SKM-1 treated with dmso at 0.1 percent for 144 hours (cell line): ENCODE results near the gene GSTT2B.
"Not testable (repeated sequence)": the region's sequence is repeated elsewhere in the genome, so short reads cannot be mapped to it uniquely, and the experiment has no call there.

Experiments used
- DNase-seq: peaks from one replicate; lab custom pipeline; 2025; ENCODE audit not compliant: unreplicated experiment; lab: John Stamatoyannopoulos, UW

GSTT2B gene

GRCh38 chr22:23986089-23986488, 25.1 kb upstream of the GSTT2B start:
- DNase-seq, result not testable (repeated sequence)

DNA sequence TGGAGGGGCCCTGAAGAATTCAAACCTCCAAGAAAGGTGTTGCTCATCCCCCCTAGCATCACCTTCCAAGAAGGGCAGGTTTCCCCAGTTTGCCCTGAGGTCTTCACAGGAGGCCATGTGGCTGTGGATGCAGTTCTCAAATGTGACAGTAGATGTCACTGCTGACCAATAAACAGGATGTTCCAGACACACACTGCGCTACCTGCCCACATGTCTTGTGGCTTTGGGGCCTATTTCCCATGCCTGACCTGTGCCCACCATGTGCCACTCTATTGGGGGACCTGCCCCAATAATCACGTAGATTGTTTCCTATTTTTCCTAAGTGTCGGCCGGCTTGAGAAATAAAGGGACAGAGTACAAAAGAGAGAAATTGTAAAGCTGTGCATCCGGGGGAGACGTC, 23.4 kb upstream of the GSTT2B start:
- no peak for DNase-seq

DNA sequence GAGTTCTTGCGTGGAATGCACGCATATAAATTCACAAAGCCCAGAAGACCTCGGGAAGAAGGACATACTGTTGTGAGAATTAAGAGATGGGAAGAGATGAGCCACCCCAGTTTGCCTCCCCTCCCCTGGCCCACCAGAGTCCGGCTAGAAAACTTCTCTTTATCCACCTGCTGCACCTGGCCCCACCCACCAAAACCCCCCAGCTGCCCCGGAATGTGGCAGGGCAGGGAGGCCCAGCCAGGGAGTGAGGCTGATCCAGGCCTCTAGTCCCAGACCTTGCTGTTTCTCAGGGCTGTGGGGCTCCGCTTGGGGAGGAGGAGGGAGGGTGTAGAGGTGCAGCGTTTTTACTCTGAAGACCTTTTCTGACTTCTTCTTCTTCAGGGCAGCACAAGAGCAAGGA, 19.6 kb upstream of the GSTT2B start:
- DNase-seq, result not testable (repeated sequence)

DNA sequence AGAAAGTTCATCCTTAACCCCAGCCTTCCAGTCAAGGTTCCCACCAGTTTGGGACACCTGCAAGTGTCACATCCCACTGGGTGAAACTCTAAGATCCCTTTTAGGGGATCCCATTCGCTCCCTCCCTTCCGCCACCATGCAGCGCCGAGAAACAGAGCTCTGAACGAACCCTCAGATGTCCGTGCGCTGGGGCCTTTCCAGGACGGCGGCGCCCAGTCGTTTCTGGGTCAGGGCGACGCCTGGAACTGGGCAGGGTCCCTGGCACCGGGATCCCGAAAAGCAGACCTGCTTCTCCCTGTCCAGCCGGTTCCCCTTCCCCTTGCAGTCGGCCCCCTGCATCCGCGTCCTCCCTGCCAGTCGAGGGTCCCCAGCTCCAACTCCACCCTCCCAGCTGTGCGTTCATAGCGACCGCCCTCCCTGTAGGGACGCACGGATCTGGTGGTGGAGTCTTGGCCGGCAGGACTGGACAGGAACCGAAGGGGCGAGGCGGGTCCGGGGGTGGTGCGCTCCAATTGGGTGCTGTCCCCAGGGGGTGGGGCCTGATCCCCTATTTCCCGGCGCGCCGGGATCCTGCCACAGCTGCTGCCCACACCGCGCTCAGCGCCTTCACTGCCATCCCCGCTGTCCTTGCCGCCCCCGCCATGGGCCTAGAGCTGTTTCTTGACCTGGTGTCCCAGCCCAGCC, 18.7 kb upstream of the GSTT2B start, which contains the start of gene GSTT2:
GSTT2 (plus strand) TSS at position 578 of the 684 bp plus-strand sequence.
- DNase-seq, result not testable (repeated sequence)

- not testable (repeated sequence) for DNase-seq
Observed at GRCh38 chr22:23977304-23977703, 16.3 kb upstream of the GSTT2B start.

DNA sequence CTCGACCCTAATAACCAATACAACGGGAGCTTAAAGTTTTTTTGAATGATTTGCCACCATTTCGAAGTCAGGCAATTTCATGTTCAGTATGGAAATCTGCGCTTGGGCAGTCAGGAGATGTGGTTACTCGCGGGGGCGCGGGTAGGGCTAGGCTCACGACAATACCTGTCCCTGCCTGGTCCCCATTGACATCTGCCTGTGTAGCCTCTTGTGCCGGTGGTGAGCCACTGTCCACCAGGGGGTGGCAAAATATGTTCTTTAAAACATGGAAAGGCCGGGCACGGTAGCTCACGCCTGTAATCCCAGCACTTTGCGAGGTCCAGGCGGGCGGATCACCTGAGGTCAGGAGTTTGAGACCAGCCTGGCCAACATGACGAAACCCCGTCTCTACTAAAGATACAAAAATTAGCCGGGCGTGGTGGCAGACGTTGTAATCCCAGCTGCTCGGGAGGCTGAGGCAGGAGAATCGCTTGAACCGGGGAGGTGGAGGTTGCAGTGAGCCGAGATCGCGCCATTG, 13.9 kb upstream of the GSTT2B start:
- not testable (repeated sequence) for DNase-seq

GRCh38 chr22:23974345-23974744, 13.3 kb upstream of the GSTT2B start, which contains the start of gene DDT:
Gene DDT (minus strand): TSS chr22:23974441. CDS start chr22:23974414, 27 bp downstream.
- not testable (repeated sequence) for DNase-seq

DNA sequence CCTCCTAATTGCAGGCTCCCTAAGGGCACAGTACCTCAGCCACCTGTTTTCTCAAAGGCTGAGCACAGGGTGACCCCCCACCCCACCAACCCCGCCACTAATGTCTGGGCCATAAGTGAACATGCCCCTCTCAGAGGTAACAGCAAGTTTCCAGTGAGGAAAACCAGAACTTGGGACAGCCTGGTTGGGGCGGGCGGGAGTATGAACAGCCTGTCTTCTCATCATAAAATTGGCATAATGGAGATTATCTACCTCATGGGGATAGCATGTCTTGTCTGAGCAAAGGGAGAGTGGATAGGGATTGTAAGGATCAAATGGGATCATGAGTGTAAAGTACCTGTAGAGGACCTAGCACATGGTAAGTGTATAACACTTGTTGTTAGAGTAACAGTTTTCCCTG, 10.9 kb upstream of the GSTT2B start:
- not testable (repeated sequence) for DNase-seq

DNA sequence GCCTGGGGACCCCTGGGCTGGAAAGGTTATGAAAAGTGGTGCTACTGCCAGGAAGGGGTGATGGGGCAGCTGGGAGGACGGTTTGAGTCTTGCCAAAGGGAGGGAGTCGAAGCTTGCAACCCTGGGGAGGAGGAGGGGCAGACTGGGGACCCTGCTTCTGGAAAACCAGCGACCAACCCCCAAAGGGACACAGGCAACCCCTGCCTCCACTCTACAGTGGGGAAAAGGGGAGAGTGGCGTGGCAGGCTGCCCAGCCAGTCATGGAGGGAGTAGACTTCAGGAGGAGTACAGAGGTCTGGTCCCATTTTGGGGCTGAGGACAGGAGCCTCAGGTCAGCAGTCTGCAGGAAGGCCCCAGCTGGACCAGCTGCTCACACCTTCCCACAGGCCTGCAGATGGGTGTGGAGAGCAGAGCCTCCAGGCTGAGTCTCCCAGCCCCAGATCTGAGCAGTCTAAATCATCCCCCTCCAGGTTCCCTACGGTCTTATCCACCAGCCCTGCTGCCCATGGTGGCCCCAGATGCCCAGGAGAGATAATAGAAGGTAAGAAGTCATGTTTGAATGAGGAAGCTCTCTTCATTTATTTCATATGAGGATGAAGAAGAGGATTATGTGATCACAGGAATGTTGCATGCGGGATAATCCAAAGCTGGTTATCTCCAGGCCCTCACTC, 10.0 kb upstream of the GSTT2B start:
- no peak for DNase-seq

DNA sequence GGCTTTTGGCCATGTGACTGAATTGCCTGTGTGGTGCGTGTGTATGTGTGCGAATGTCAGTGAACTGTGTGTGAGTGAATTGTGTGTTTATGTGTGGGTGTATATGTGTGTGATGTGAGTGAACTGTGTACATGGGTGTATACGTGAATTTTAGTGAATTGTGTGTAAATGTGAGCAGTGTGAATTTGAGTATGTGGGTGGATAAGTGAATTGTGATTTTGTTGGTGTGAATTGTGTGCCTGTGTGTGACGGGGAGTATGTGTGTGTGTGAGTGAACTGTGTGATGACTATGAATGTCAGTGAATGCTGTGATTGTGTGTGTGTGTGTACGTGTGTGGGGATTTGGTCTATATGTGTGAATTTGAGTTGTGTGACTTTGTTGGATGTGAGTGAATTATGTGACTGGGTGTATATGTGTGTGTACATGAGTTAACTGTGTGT, 9.2 kb upstream of the GSTT2B start:
- no peak for DNase-seq

DNA sequence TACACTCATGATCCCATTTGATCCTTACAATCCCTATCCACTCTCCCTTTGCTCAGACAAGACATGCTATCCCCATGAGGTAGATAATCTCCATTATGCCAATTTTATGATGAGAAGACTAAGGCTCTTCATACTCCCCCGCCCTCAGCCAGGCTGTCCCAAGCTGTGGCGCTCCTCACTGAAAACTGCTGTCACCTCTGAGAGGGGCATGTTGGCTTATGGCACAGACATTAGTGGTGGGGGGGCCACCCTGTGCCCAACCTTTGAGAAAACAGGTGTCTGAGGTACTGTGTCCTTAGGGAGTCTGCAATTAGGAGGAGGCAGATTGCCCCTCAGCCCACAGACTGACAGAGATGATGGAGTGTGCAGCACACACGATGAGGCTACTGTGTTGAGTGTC, 8.1 kb upstream of the GSTT2B start:
- no peak for DNase-seq

- DNase-seq, result not testable (repeated sequence)
Observed at GRCh38 chr22:23966568-23966967, 5.6 kb upstream of the GSTT2B start, which contains the start of gene DDTL. Gene DDTL (plus strand): TSS chr22:23966888. CDS start chr22:23966915, 27 bp downstream.

DNA sequence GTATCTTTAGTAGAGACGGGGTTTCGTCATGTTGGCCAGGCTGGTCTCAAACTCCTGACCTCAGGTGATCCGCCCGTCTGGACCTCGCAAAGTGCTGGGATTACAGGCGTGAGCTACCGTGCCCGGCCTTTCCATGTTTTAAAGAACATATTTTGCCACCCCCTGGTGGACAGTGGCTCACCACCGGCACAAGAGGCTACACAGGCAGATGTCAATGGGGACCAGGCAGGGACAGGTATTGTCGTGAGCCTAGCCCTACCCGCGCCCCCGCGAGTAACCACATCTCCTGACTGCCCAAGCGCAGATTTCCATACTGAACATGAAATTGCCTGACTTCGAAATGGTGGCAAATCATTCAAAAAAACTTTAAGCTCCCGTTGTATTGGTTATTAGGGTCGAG, 5.1 kb upstream of the GSTT2B start:
- not testable (repeated sequence) for DNase-seq

- peak; percentile 31 for DNase-seq
Observed at GRCh38 chr22:23956301-23956900, 4.6 kb downstream of the GSTT2B start.

GRCh38 chr22:23955886-23956285, 5.1 kb downstream of the GSTT2B start:
- not testable (repeated sequence) for DNase-seq

- not testable (repeated sequence) for DNase-seq
Observed at GRCh38 chr22:23954991-23955305, 6.0 kb downstream of the GSTT2B start.

DNA sequence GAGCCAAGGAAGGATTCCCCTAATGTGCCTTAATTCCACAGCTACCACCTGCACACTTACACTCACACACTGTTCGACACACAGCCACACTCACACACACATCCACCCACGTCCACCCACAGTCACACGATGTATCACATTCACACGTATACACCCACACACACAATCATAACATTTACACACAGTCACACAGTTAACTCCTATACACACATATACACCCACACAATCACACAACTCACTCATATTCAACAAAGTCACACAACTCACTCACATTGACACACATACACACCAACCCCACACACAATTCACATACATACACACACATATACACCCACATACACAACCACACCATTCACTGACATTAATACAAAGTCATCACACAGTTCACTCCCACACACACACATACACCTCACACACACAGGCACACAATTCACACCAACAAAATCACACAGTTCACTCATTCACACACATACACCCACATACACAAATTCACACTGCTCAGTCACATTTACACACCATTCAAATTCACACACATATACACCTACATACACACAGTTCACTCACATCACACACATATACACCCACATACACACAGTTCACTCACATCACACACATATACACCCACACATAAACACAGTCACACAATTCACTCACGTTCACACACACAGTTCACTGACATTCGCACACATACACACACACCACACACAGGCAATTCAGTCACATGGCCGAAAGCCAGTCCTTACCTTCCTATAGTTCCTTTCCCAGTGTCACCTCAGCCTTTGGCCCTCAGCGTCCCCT, 6.6 kb downstream of the GSTT2B start:
- not testable (repeated sequence) for DNase-seq

GRCh38 chr22:23953485-23953884, 7.5 kb downstream of the GSTT2B start:
- DNase-seq, result not testable (repeated sequence)

DNA sequence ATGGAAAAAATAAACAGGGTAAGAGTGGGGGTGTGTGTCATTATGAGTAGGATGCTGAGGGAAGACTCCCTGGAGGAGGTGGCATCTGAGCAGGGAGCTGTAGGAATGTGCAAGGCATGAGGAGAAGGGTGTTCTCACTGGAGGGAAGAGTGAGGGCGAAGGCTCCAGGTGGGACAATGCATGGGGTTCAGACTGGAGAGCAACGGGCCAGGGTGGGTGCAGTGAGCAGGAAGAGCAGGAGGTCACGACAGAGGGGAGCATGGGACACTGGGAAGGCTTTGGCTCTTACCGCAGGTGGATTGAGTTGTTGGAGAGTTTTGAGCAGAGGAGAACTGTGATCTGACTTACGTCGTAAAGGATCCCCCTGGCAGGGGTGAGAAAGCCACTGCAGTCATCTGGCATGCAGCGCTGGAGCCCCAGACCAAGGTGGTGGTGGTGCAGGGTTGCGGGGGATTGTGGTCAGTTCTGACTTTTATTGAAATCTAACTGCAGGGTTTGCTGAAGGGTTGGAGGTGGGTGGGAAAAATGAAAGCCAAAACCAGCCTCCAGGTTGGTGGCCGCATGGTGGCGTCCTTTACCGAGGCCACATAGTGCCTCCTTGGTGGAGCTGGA, 8.1 kb downstream of the GSTT2B start:
- DNase-seq, result not testable (repeated sequence)

- DNase-seq, result not testable (repeated sequence)
Observed at GRCh38 chr22:23951383-23951782, 9.6 kb downstream of the GSTT2B start.
